Esophagus muscularis mucosa (tissue), 4 donors: ENCODE data around the gene TSPAN19.

ENCODE experiments used
- CTCF ChIP-seq, 3 experiments: fragments of 200-600 bp in 2 of 3; fragments of 450-650 bp in 1 of 3; sonication (generic) in 2 of 3; IDR thresholded peaks; one replicate each; pipeline ENCODE4 v1.5.1; 2017 to 2019; ENCODE audit warnings: antibody characterized with exemption in 3 of 3, mild to moderate bottlenecking in 2 of 3, moderate library complexity in 1 of 3
- EP300 ChIP-seq: sonication (generic); formaldehyde crosslinking; IDR thresholded peaks from one replicate; pipeline ENCODE4 v1.6.1; 2017; ENCODE audit warnings: antibody characterized with exemption
- POLR2A ChIP-seq: fragments of 450-650 bp; IDR thresholded peaks from one replicate; pipeline ENCODE4 v1.6.1; 2017; ENCODE audit warnings: antibody characterized with exemption, moderate library complexity, mild to moderate bottlenecking, low read depth
- POLR2AphosphoS5 ChIP-seq, 2 donors: sonication (generic); formaldehyde crosslinking; IDR thresholded peaks; one replicate each; pipeline ENCODE4 v1.6.1; 2017; ENCODE audit warnings: antibody characterized with exemption in 2 of 2

GRCh38 chr12:85043829-85044228 is 7.8 kb upstream of the TSPAN19 start:
- no peak for TF ChIP-seq CTCF (IDR thresholded peaks at IDR 0.05)
- no peak for TF ChIP-seq POLR2A
- TF ChIP-seq EP300: no peak
- TF ChIP-seq POLR2AphosphoS5 (IDR thresholded peaks at IDR 0.05): no peak
